GM19438 (cell line): ENCODE results near the gene MAPK4.
"Not testable (repeated sequence)": the region's sequence is repeated elsewhere in the genome, so short reads cannot be mapped to it uniquely, and the experiment has no call there.

ENCODE experiments used
- ATAC-seq: cut with Tn5 transposase; IDR thresholded peaks from one replicate; pipeline ENCODE4 v1.9.1; 2021; ENCODE audit warnings: low read depth; ENCODE audit not compliant: unreplicated experiment

Gene MAPK4

GRCh38 chr18:50747849-50748242 is 188.0 kb downstream of the MAPK4 start:
- no peak for ATAC-seq

- ATAC-seq, result no peak
Observed at GRCh38 chr18:50748243-50749229, 188.6 kb downstream of the MAPK4 start.

- no peak for ATAC-seq
Observed at GRCh38 chr18:50749421-50749820, 189.5 kb downstream of the MAPK4 start.

GRCh38 chr18:50749945-50750344 is 190.1 kb downstream of the MAPK4 start:
- ATAC-seq, result no peak

GRCh38 chr18:50750546-50750945 is 190.7 kb downstream of the MAPK4 start:
- no peak for ATAC-seq

- ATAC-seq, result no peak
Observed at GRCh38 chr18:50751490-50751889, 191.6 kb downstream of the MAPK4 start.

- ATAC-seq, result no peak
Observed at GRCh38 chr18:50751947-50752346, 192.1 kb downstream of the MAPK4 start.

GRCh38 chr18:50753311-50753710 is 193.4 kb downstream of the MAPK4 start:
- ATAC-seq, result no peak

- no peak for ATAC-seq
Observed at GRCh38 chr18:50754297-50754696, 194.4 kb downstream of the MAPK4 start.

GRCh38 chr18:50757358-50757757 is 197.5 kb downstream of the MAPK4 start:
- ATAC-seq, result no peak

GRCh38 chr18:50769463-50769862 is 209.6 kb downstream of the MAPK4 start:
- ATAC-seq, result no peak

- no peak for ATAC-seq
Observed at GRCh38 chr18:50775207-50775606, 215.3 kb downstream of the MAPK4 start.

GRCh38 chr18:50775726-50776125 is 215.8 kb downstream of the MAPK4 start:
- ATAC-seq, result no peak

GRCh38 chr18:50776383-50776782 is 216.5 kb downstream of the MAPK4 start:
- ATAC-seq, result no peak

- ATAC-seq, result not testable (repeated sequence)
Observed at GRCh38 chr18:50779021-50779420, 219.1 kb downstream of the MAPK4 start.
